ENCODE data around the gene FAM78A. TPM values are rescaled to one million over a fixed set of nuclear protein-coding genes. Genes with fewer than 3 reads are reported as not detected.

The FAM78A gene
- polyA plus RNA-seq, 3 donors, result 6.4 to 40.6 (median 7.2) TPM

DNA sequence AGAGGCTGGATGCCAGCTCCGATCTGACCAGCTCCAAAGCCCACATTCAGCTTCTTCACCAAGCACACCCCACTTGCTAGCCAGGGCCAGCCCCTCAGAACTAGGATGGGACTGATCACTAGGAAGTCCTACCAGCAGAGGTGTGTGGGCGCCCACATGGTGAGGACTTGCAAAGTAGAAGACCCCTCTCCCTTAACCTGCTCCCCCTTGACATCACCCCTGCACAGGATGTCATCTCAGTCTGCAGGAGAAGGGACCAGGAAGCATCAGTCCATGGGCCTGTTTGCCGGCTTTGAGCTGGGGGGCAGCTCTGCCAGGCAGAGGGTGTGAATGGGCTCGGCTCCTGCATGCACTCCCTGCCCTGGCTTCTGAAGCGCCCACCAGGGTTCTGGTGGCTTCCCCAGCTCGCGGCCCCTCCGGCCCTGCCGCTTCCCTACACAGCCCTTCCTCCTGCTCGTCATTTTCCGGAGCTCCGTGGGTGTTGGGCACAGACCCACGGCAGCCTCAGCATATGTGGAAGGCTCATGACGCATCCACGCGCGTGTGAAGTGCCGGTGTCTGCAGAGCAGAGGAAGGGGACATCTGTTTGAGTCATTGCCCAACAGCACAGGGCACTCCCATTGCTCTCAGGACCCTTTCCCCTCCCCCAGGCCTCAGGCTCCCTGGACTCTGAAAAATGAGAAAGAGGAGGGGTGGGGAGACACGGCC lies 3.7 kb upstream of the FAM78A start:
- peaks cover 37% of the 10 kb centered on the region for H3K4me1 Mint-ChIP-seq
- H3K4me1 ChIP-seq (ENCODE audit: control insufficient read depth in 1 of 2, insufficient read depth in 2 of 2, low read length in 2 of 2), result peaks cover 32 to 38% of the 10 kb centered on the region in 2 donors
- peaks cover 0 to 11% of the 10 kb centered on the region in 2 donors for H3K36me3 Mint-ChIP-seq

DNA sequence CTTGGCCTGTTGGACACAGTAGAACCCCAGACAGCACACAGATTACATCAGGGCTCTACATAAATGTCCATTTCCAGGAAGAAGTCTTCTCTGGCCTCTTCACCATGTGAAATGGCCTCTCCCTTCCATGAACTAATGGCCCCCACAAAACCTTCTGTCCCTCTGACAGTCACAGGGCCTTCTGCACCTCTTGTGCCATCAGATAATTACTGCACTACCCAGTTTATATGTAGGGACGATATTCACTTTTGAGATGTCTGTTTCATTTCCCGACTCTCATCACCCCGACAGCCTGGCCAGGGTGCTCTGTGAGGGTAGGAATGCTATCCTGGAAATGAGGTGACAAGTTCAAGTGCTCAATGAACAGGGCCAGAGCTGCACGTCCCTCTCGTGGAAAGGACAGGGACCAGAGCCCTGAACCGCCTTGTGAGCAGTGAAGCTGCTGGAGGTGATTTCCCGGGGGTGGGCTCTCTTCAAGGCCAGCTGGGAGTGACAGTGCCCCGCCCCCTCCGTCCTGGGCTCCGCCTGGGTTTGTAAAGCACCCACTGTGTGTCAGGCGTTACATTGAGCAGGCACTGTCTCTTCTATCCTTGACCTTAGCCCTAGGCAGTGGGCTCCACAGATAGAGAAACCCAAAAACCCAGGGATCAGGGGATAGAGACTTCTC lies 3.0 kb upstream of the FAM78A start:
- Histone ChIP-seq H3K9me3 (replicated peaks in 1 of 2; ENCODE audit: control insufficient read depth in 1 of 2, insufficient read depth in 1 of 2, low read length in 2 of 2) (peaks cover 0 to 7% of the 10 kb centered on the region in 2 donors), H3K27ac (ENCODE audit: low read depth in 1 of 2, low read length in 2 of 2) (peak overlapping the region; percentile 76 to 77), H3K4me1 (ENCODE audit: control insufficient read depth in 1 of 2, insufficient read depth in 2 of 2, low read length in 2 of 2) (peaks cover 32 to 39% of the 10 kb centered on the region in 2 donors), H3K36me3 (replicated peaks in 1 of 2; ENCODE audit: control insufficient read depth in 1 of 2, insufficient read depth in 2 of 2, low read length in 2 of 2) (no peaks in the 10 kb centered on the region), H3K4me2 (replicated peaks; ENCODE audit: extremely low read depth, low read length, poor library complexity, severe bottlenecking) (peak overlapping the region; percentile 98), H3K4me3 (replicated peaks in 1 of 3; ENCODE audit: low read depth in 2 of 3, low read length in 3 of 3) (peak overlapping the region in 1 of 3 experiments; percentile 94), H2AFZ (ENCODE audit: insufficient read depth, low read depth, low read length, poor library complexity, severe bottlenecking) (peak overlapping the region; percentile 82), H3K79me2 (ENCODE audit: insufficient read depth, low read length) (peaks cover 33% of the 10 kb centered on the region), H3K27me3 (ENCODE audit: control insufficient read depth in 2 of 2, insufficient read depth in 2 of 2, low read length in 2 of 2) (peaks cover 7 to 35% of the 10 kb centered on the region in 2 donors), H3K9ac (ENCODE audit: insufficient read depth, low read length, poor library complexity, severe bottlenecking) (peak overlapping the region; percentile 10), H4K20me1 (ENCODE audit: insufficient read depth, low read length) (peaks cover 16% of the 10 kb centered on the region)
- TF ChIP-seq, protein P1, sequence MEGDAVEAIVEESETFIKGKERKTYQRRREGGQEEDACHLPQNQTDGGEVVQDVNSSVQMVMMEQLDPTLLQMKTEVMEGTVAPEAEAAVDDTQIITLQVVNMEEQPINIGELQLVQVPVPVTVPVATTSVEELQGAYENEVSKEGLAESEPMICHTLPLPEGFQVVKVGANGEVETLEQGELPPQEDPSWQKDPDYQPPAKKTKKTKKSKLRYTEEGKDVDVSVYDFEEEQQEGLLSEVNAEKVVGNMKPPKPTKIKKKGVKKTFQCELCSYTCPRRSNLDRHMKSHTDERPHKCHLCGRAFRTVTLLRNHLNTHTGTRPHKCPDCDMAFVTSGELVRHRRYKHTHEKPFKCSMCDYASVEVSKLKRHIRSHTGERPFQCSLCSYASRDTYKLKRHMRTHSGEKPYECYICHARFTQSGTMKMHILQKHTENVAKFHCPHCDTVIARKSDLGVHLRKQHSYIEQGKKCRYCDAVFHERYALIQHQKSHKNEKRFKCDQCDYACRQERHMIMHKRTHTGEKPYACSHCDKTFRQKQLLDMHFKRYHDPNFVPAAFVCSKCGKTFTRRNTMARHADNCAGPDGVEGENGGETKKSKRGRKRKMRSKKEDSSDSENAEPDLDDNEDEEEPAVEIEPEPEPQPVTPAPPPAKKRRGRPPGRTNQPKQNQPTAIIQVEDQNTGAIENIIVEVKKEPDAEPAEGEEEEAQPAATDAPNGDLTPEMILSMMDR (IDR thresholded peaks at IDR 0.05), result no peak
- peaks cover 0 to 8% (median 2%) of the 10 kb centered on the region in 7 donors for H3K9me3 Mint-ChIP-seq
- H3K4me1 Mint-ChIP-seq, result peaks cover 39% of the 10 kb centered on the region
- H3K36me3 Mint-ChIP-seq, result peaks cover 0 to 11% of the 10 kb centered on the region in 2 donors
- no peak for DNase-seq
- peaks cover 32 to 36% (median 36%) of the 10 kb centered on the region in 3 donors for H3K27me3 Mint-ChIP-seq (ENCODE audit: low read depth in 3 of 3)
- H3K4me3 Mint-ChIP-seq, result peak overlapping the region; percentile 81 to 82
- H3K27ac Mint-ChIP-seq, result peak overlapping the region; percentile 38 to 92 (median 77)
- 88% methylated on average over 8 of the region's 11 CpGs for WGBS (ENCODE audit: insufficient coverage)
- intact Hi-C loops (cut with micrococcal nuclease), result loop anchor here (5.0 to 10.0 kb wide), 4 partner anchors 42 to 1075 kb away; partner anchors contain the start of genes PRRC2B (in 1 of the 2) and SETX (in 1 of the 2)

More for the DNA sequence above, 3.7 kb upstream of the FAM78A start:
- peaks cover 0 to 8% (median 2%) of the 10 kb centered on the region in 7 donors for H3K9me3 Mint-ChIP-seq
- peak overlapping the region in 3 of 7 donors; percentile 40 to 56 (median 53) for H3K27ac Mint-ChIP-seq
- Histone ChIP-seq H3K9me3 (replicated peaks in 1 of 2; ENCODE audit: control insufficient read depth in 1 of 2, insufficient read depth in 1 of 2, low read length in 2 of 2) (peaks cover 0 to 7% of the 10 kb centered on the region in 2 donors), H3K27me3 (ENCODE audit: control insufficient read depth in 2 of 2, insufficient read depth in 2 of 2, low read length in 2 of 2) (peaks cover 7 to 35% of the 10 kb centered on the region in 2 donors), H4K20me1 (ENCODE audit: insufficient read depth, low read length) (peaks cover 11% of the 10 kb centered on the region), H3K79me2 (ENCODE audit: insufficient read depth, low read length) (peaks cover 26% of the 10 kb centered on the region), H3K36me3 (replicated peaks in 1 of 2; ENCODE audit: control insufficient read depth in 1 of 2, insufficient read depth in 2 of 2, low read length in 2 of 2) (no peaks in the 10 kb centered on the region), H3K4me2 (replicated peaks; ENCODE audit: extremely low read depth, low read length, poor library complexity, severe bottlenecking) (no peak overlapping the region), H3K4me3 (replicated peaks in 1 of 3; ENCODE audit: low read depth in 2 of 3, low read length in 3 of 3) (no peak overlapping the region), H3K27ac (ENCODE audit: low read depth in 1 of 2, low read length in 2 of 2) (no peak overlapping the region), H3K9ac (ENCODE audit: insufficient read depth, low read length, poor library complexity, severe bottlenecking) (no peak overlapping the region), H2AFZ (ENCODE audit: insufficient read depth, low read depth, low read length, poor library complexity, severe bottlenecking) (no peak overlapping the region)
- intact Hi-C loops (cut with micrococcal nuclease), result loop anchor here (5.0 to 10.0 kb wide), 4 partner anchors 43 to 1075 kb away; partner anchors contain the start of genes PRRC2B (in 1 of the 2) and SETX (in 1 of the 2)
- H3K4me3 Mint-ChIP-seq, result peak overlapping the region; percentile 57 to 60
- peak; percentile 71 to 87 (median 74) for DNase-seq
- TF ChIP-seq, protein P1 (IDR thresholded peaks at IDR 0.05), result no peak
- peaks cover 32 to 41% (median 39%) of the 10 kb centered on the region in 3 donors for H3K27me3 Mint-ChIP-seq (ENCODE audit: low read depth in 3 of 3)
- 42% methylated on average over 9 of the region's 19 CpGs for WGBS (ENCODE audit: insufficient coverage)
